Ascending aorta (tissue), 2 donors: Measurements from ENCODE around the gene PPY. TPM values are rescaled to one million over a fixed set of nuclear protein-coding genes. Genes with fewer than 3 reads are reported as not detected.
"Not testable (repeated sequence)": the region's sequence is repeated elsewhere in the genome, so short reads cannot be mapped to it uniquely, and the experiment has no call there.

Experiments used
- DNase-seq, 2 donors: peaks; one replicate each; pipeline ENCODE4 v3.0.0-alpha.2; 2019; ENCODE audit warnings: low spot score in 2 of 2
- H3K27ac ChIP-seq, 2 donors: fragments of 200-600 bp; sonication (generic); one replicate each; pipeline ENCODE4 v1.5.1; 2016 to 2017; ENCODE audit warnings: mild to moderate bottlenecking in 1 of 2
- H3K27me3 ChIP-seq: fragments of 200-600 bp; sonication (generic); one replicate; pipeline ENCODE4 v1.5.1; 2017
- H3K36me3 ChIP-seq, 2 donors: fragments of 200-600 bp; sonication (generic); one replicate each; pipeline ENCODE4 v1.5.1; 2016
- H3K4me1 ChIP-seq, 2 donors: fragments of 200-600 bp; sonication (generic); one replicate each; pipeline ENCODE4 v1.5.1; 2016 to 2017; ENCODE audit warnings: mild to moderate bottlenecking in 1 of 2
- H3K4me3 ChIP-seq, 2 donors: fragments of 200-600 bp; sonication (generic); one replicate each; pipeline ENCODE4 v1.5.1; 2016 to 2017; ENCODE audit warnings: mild to moderate bottlenecking in 1 of 2
- H3K9me3 ChIP-seq, 2 donors: fragments of 200-600 bp; sonication (generic); one replicate each; pipeline ENCODE4 v1.5.1; 2016
- intact Hi-C: fragments of 100-400 bp; cut with DNase I; formaldehyde crosslinking; loops from one replicate; pipeline ENCODE4 v1.15.1; 2023
- total RNA-seq: library from RNA; depleted of rRNA; stranded (reverse); fragments of >200 nt; gene quantifications from one replicate; pipeline ENCODE4 v1.1.0, GENCODE V29; 2016
- TF ChIP-seq, protein P1 (sequence below), 3 experiments: fragments of 200-600 bp in 2 of 3; fragments of 450-650 bp in 1 of 3; sonication (generic) in 2 of 3; IDR thresholded peaks; one replicate each; pipeline ENCODE4 v1.5.1; 2016 to 2019; ENCODE audit warnings: antibody characterized with exemption in 3 of 3, mild to moderate bottlenecking in 1 of 3, moderate library complexity in 1 of 3

PPY gene
- total RNA-seq, 1 donor from 2014 or later, result not detected

GRCh38 chr17:43900183-43900857 is 42.0 kb downstream of the PPY start:
- Histone ChIP-seq H3K36me3 (peaks cover 14 to 15% of the 10 kb centered on the region in 2 donors), H3K4me1 (peaks cover 7 to 14% of the 10 kb centered on the region in 2 donors), H3K27ac (no peak overlapping the region), H3K9me3 (no peaks in the 10 kb centered on the region), H3K27me3 (no peaks in the 10 kb centered on the region), H3K4me3 (peak overlapping the region; percentile 47 to 63)
- intact Hi-C loops, result loop anchor here (10.0 kb wide), 3 partner anchors 424 to 1244 kb away; partner anchors contain the start of genes HEXIM1 and SLC25A39
- peak in 1 of 2 donors; percentile 90 for DNase-seq
- TF ChIP-seq, protein P1, sequence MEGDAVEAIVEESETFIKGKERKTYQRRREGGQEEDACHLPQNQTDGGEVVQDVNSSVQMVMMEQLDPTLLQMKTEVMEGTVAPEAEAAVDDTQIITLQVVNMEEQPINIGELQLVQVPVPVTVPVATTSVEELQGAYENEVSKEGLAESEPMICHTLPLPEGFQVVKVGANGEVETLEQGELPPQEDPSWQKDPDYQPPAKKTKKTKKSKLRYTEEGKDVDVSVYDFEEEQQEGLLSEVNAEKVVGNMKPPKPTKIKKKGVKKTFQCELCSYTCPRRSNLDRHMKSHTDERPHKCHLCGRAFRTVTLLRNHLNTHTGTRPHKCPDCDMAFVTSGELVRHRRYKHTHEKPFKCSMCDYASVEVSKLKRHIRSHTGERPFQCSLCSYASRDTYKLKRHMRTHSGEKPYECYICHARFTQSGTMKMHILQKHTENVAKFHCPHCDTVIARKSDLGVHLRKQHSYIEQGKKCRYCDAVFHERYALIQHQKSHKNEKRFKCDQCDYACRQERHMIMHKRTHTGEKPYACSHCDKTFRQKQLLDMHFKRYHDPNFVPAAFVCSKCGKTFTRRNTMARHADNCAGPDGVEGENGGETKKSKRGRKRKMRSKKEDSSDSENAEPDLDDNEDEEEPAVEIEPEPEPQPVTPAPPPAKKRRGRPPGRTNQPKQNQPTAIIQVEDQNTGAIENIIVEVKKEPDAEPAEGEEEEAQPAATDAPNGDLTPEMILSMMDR (IDR thresholded peaks at IDR 0.05), result no peak

- H3K36me3 ChIP-seq, result peaks cover 10 to 14% of the 10 kb centered on the region in 2 donors
- intact Hi-C loops, result no loop called here
- H3K27me3 ChIP-seq, result no peaks in the 10 kb centered on the region
- H3K27ac ChIP-seq, result no peak overlapping the region
- peaks cover 7 to 14% of the 10 kb centered on the region in 2 donors for H3K4me1 ChIP-seq
- DNase-seq, result no peak
- no peaks in the 10 kb centered on the region for H3K9me3 ChIP-seq
- H3K4me3 ChIP-seq, result no peak overlapping the region
- TF ChIP-seq, protein P1 (IDR thresholded peaks at IDR 0.05), result no peak
Observed at GRCh38 chr17:43898446-43898845, 43.8 kb downstream of the PPY start.

DNA sequence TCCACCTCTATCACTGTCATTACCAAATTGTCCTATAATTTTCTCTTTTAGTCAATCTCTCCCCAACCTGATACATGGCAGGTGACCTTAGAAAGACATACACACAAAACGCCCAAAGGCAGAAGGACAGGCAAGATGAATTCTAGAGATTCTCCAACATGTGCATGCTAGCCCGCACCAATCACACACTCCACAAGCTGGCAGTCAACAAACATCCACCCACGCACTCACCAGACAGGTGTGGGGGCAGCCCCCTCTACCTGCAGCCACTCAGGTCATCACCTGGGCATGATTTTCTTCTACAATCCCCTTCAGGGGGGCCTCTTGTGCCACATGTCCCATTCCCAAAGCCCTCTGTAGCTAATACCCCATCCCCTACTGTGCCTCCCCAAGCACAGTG is 44.4 kb downstream of the PPY start:
- Histone ChIP-seq H3K36me3 (peaks cover 10 to 14% of the 10 kb centered on the region in 2 donors), H3K27me3 (no peaks in the 10 kb centered on the region), H3K4me3 (no peak overlapping the region), H3K9me3 (no peaks in the 10 kb centered on the region), H3K4me1 (peaks cover 7 to 14% of the 10 kb centered on the region in 2 donors), H3K27ac (no peak overlapping the region)
- TF ChIP-seq, protein P1 (IDR thresholded peaks at IDR 0.05), result no peak
- no peak for DNase-seq
- intact Hi-C loops, result no loop called here

- H3K27ac ChIP-seq, H3K4me1 ChIP-seq, DNase-seq, intact Hi-C loops, H3K27me3 ChIP-seq, H3K4me3 ChIP-seq, H3K9me3 ChIP-seq: not testable (repeated sequence)
- peaks cover 10 to 20% of the 10 kb centered on the region in 2 donors for H3K36me3 ChIP-seq
Observed at GRCh38 chr17:43894494-43894893, 47.8 kb downstream of the PPY start.

DNA sequence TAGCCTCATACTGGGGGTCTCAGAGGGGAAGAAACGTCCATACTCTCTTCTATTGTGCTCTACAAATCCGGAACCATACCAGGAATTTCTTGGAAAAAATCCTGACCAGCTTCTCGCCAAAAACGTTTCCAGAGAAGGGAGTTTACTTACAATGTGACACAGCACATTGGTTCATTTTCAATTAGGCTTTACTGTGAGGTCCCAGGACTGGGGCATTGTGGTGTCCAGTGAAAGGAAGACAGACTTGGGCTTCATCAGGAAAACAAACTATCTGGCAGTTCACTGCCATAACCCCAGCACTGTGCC is 49.7 kb downstream of the PPY start:
- no peak for DNase-seq
- Histone ChIP-seq H3K36me3 (peaks cover 9 to 15% of the 10 kb centered on the region in 2 donors), H3K27me3 (no peaks in the 10 kb centered on the region), H3K4me1 (no peaks in the 10 kb centered on the region), H3K27ac (no peak overlapping the region), H3K9me3 (no peaks in the 10 kb centered on the region), H3K4me3 (no peak overlapping the region)
- TF ChIP-seq, protein P1 (IDR thresholded peaks at IDR 0.05), result no peak
- intact Hi-C loops, result no loop called here

GRCh38 chr17:43891851-43892646 is 50.2 kb downstream of the PPY start:
- intact Hi-C loops, result no loop called here
- TF ChIP-seq, protein P1 (IDR thresholded peaks at IDR 0.05), result no peak
- no peaks in the 10 kb centered on the region for H3K9me3 ChIP-seq
- no peak overlapping the region for H3K4me3 ChIP-seq
- no peaks in the 10 kb centered on the region for H3K27me3 ChIP-seq
- H3K4me1 ChIP-seq, result no peaks in the 10 kb centered on the region
- no peak for DNase-seq
- H3K27ac ChIP-seq, result no peak overlapping the region
- peaks cover 4 to 12% of the 10 kb centered on the region in 2 donors for H3K36me3 ChIP-seq
